ENCODE measurements around the gene CCDC43. TPM values are rescaled to one million over a fixed set of nuclear protein-coding genes. Genes with fewer than 3 reads are reported as not detected.

The CCDC43 gene
- total and polyA plus RNA-seq, 2 of the 8 experiments (the other 6 are each of a cell fraction or from before 2014, with no cell fraction given): 4.9 to 38.1 TPM

DNA sequence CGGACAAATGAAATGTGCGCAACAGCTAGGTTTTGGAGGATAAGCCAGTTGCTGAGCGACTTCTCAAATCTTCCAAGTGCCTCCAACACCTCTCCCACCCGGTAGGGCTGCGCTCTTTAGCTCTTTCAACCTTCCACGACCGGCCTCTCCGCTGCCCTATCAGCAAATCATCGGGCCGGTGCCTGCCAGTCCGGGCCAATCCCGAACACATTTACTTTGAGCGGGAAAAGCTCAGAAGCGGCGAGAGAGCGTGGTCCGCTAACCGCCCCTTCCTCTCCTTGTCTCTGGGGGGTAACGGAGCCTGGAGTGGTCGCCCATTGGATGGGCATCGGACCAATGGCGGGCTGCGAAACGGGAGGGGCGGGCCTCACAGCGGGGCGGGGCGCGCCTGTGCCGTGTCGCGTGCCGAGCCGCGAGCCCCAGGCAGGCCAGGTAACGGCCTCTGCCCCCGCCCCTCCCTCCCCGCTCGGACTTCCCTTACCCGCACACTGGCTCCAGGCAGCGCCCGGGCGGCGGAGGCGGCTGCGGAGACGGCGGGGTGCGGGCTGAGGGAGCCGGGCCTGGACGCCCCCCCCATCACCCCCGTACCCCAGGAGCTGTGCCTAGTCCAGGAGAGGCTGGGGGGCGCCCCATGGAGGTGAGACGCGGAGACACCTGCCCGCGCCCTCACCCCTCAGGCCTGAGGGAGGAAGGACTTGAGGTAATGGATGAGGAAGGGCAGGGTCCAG lies 33.4 kb downstream of the CCDC43 start, which contains the start of gene MEIOC:
Gene MEIOC, plus strand, starts transcription at position 486 of the 728 bp plus-strand sequence. Its CDS starts 146 bp downstream, at position 632.
- H3K56ac ChIP-seq (replicated peaks; ENCODE audit: insufficient read length, low read depth, low read length): peak within 1 kb of the TSS; percentile 53
- H3K23me2 ChIP-seq (ENCODE audit: low read depth, low read length): peaks cover 3% of the 10 kb centered on the region; the same call in 1 of the 2 replicates
- DNase-seq (ENCODE audit: low read depth in 1 of 2, low spot score in 2 of 2): peak; percentile 61 to 84
- peak within 1 kb of the TSS; percentile 58 to 71 for H3K4me2 ChIP-seq (ENCODE audit: insufficient read depth in 1 of 2, low read depth in 2 of 2, low read length in 2 of 2)
- no peak within 1 kb of the TSS for H2BK120ac ChIP-seq (replicated peaks; ENCODE audit: low read depth, low read length)
- H3K27ac ChIP-seq (ENCODE audit: low read depth, low read length): no peak within 1 kb of the TSS
- no peaks in the 10 kb centered on the region for H3K36me3 ChIP-seq (ENCODE audit: control insufficient read depth in 2 of 4, insufficient read depth in 4 of 4, low read length in 3 of 4)
- H3K27me3 ChIP-seq (replicated peaks in 1 of 4; ENCODE audit: control insufficient read depth in 3 of 4, extremely low read depth in 1 of 4, insufficient read depth in 3 of 4, low read length in 3 of 4): peaks cover 2 to 36% (median 27%) of the 10 kb centered on the region in 4 experiments
- no peak within 1 kb of the TSS for H4K5ac ChIP-seq (ENCODE audit: insufficient read length, low read depth, low read length)
- peak within 1 kb of the TSS; percentile 79; the same call in 1 of the 2 replicates for H4K8ac ChIP-seq (ENCODE audit: extremely low read depth, insufficient read depth, low read length)
- H3K9ac ChIP-seq (replicated peaks in 1 of 4; ENCODE audit: extremely low read depth in 1 of 4, low read depth in 3 of 4, low read length in 3 of 4): no peak within 1 kb of the TSS; a peak in 1 of 7 replicates
- no peak within 1 kb of the TSS for H2AK5ac ChIP-seq (ENCODE audit: low read depth, low read length)
- 0 out of 2 replicates have a peak within 1 kb of the TSS, but pooled peaks have one; percentile 7 for H2BK12ac ChIP-seq (ENCODE audit: low read depth, low read length)
- H2BK15ac ChIP-seq (ENCODE audit: low read length): no peak within 1 kb of the TSS
- CTCF ChIA-PET (ENCODE audit: partially characterized antibody): interaction anchor here (0.9 to 2.0 kb wide), 12 partner anchors 9 to 123 kb away, joined by 3 to 7 read pairs (median 4); no protein-coding TSS in a partner anchor
- no peaks in the 10 kb centered on the region; a peak in 1 of 7 replicates for H3K4me1 ChIP-seq (replicated peaks in 1 of 4; ENCODE audit: control insufficient read depth in 3 of 4, insufficient read depth in 4 of 4, low read length in 3 of 4)
- H2BK5ac ChIP-seq (ENCODE audit: low read depth, low read length): no peak within 1 kb of the TSS
- FAIRE-seq: peak; percentile 55
- H3K4ac ChIP-seq (replicated peaks; ENCODE audit: insufficient read length, low read depth, low read length): no peak within 1 kb of the TSS
- POLR2A ChIA-PET (ENCODE audit: partially characterized antibody): interaction anchor here (0.6 to 2.0 kb wide), 6 partner anchors 18 to 116 kb away, joined by 3 to 6 read pairs (median 3); partner anchors contain the start of genes CCDC43 and DBF4B
- peak within 1 kb of the TSS; percentile 38; the same call in 1 of the 2 replicates for H3K18ac ChIP-seq (ENCODE audit: extremely low read depth, low read length)
- 15% methylated on average over 33 of the region's 57 CpGs; no CpG with 5 or more reads in 1 of the 2 experiments for WGBS, 2 experiments (ENCODE audit: extremely low coverage in 1 of 2, insufficient coverage in 1 of 2, insufficient read length in 1 of 2, insufficient replicate concordance in 2 of 2, low coverage in 1 of 2, low lambda C conversion rate in 2 of 2, missing lambda C conversion rate in 1 of 2)
- peak within 1 kb of the TSS; percentile 30 for H4K91ac ChIP-seq (replicated peaks; ENCODE audit: insufficient read length, low read length)
- no peak within 1 kb of the TSS for H3K23ac ChIP-seq (ENCODE audit: insufficient read length)
- H3K9me3 ChIP-seq (ENCODE audit: insufficient read depth in 2 of 2, low read depth in 1 of 2, low read length in 1 of 2): peaks cover 2 to 3% of the 10 kb centered on the region in 2 experiments; a peak in 2 of 4 replicates
- H2AFZ ChIP-seq (ENCODE audit: low read length): 0 out of 2 replicates have a peak within 1 kb of the TSS, but pooled peaks have one; percentile 43
- peak within 1 kb of the TSS; percentile 26 to 65 (median 44) for H3K4me3 ChIP-seq (ENCODE audit: extremely low read depth in 1 of 4, insufficient read depth in 2 of 4, low read depth in 3 of 4, low read length in 4 of 4)
- no peak within 1 kb of the TSS for H3K14ac ChIP-seq (ENCODE audit: insufficient read length)
- H3K79me1 ChIP-seq (ENCODE audit: low read depth, low read length): no peaks in the 10 kb centered on the region
- H2BK20ac ChIP-seq (ENCODE audit: low read length): no peak within 1 kb of the TSS
- H4K20me1 ChIP-seq (replicated peaks in 1 of 2; ENCODE audit: control insufficient read depth in 1 of 2, insufficient read depth in 2 of 2, low read length in 2 of 2): no peaks in the 10 kb centered on the region
- no peaks in the 10 kb centered on the region for H3K79me2 ChIP-seq (ENCODE audit: control insufficient read depth in 1 of 2, insufficient read depth in 2 of 2, low read length in 2 of 2)
- TF ChIP-seq KDM5A (IDR thresholded peaks at IDR 0.05; ENCODE audit: low read length) (no peak), TEAD4 (IDR thresholded peaks at IDR 0.05; ENCODE audit: low read depth, low read length) (no peak), CBX8 (IDR thresholded peaks at IDR 0.05; ENCODE audit: borderline replicate concordance, low read depth, low read length) (no peak), BCL11A (IDR thresholded peaks at IDR 0.05; ENCODE audit: low read depth in 2 of 2, low read length in 2 of 2) (no peak), CBX5 (IDR thresholded peaks at IDR 0.05; ENCODE audit: low read depth, low read length) (no peak), BACH1 (IDR thresholded peaks at IDR 0.05; ENCODE audit: low read length) (no peak)
- TF ChIP-seq, protein P1, sequence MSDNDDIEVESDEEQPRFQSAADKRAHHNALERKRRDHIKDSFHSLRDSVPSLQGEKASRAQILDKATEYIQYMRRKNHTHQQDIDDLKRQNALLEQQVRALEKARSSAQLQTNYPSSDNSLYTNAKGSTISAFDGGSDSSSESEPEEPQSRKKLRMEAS (IDR thresholded peaks at IDR 0.05): peak; percentile 99
- TF ChIP-seq, protein P2, sequence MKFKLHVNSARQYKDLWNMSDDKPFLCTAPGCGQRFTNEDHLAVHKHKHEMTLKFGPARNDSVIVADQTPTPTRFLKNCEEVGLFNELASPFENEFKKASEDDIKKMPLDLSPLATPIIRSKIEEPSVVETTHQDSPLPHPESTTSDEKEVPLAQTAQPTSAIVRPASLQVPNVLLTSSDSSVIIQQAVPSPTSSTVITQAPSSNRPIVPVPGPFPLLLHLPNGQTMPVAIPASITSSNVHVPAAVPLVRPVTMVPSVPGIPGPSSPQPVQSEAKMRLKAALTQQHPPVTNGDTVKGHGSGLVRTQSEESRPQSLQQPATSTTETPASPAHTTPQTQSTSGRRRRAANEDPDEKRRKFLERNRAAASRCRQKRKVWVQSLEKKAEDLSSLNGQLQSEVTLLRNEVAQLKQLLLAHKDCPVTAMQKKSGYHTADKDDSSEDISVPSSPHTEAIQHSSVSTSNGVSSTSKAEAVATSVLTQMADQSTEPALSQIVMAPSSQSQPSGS (IDR thresholded peaks at IDR 0.05; ENCODE audit: low read length): no peak
